ENCODE measurements around the gene JUNB.
"Not testable (repeated sequence)": the region's sequence is repeated elsewhere in the genome, so short reads cannot be mapped to it uniquely, and the experiment has no call there.

Gene JUNB

GRCh38 chr19:12789098-12789903 lies 2.0 kb upstream of the JUNB start:
- DNase-seq (ENCODE audit: low read depth) = no peak

- DNase-seq (ENCODE audit: low read depth) = peak; percentile 84
Measured at GRCh38 chr19:12789904-12790619, 1.2 kb upstream of the JUNB start.

GRCh38 chr19:12790628-12791344 lies 500 bp upstream of the JUNB start:
- no peak for DNase-seq (ENCODE audit: low read depth)

GRCh38 chr19:12792051-12792852 lies 966 bp downstream of the JUNB start:
- peak; percentile 69 for DNase-seq (ENCODE audit: low read depth)

GRCh38 chr19:12792853-12793289 lies 1.6 kb downstream of the JUNB start:
- DNase-seq (ENCODE audit: low read depth) = no peak

- peak; percentile 89 for DNase-seq (ENCODE audit: low read depth)
Measured at GRCh38 chr19:12793290-12794195, 2.3 kb downstream of the JUNB start.

GRCh38 chr19:12794196-12794941 lies 3.1 kb downstream of the JUNB start:
- DNase-seq (ENCODE audit: low read depth) = no peak

GRCh38 chr19:12794971-12795381 lies 3.7 kb downstream of the JUNB start:
- DNase-seq (ENCODE audit: low read depth) = no peak

GRCh38 chr19:12796146-12797071 lies 5.1 kb downstream of the JUNB start:
- DNase-seq (ENCODE audit: low read depth) = peak; percentile 63

- no peak for DNase-seq (ENCODE audit: low read depth)
Measured at GRCh38 chr19:12797141-12797587, 5.9 kb downstream of the JUNB start.

GRCh38 chr19:12797607-12798006 lies 6.3 kb downstream of the JUNB start:
- DNase-seq (ENCODE audit: low read depth) = not testable (repeated sequence)

GRCh38 chr19:12799742-12800465 lies 8.6 kb downstream of the JUNB start:
- DNase-seq (ENCODE audit: low read depth) = no peak

- no peak for DNase-seq (ENCODE audit: low read depth)
Measured at GRCh38 chr19:12800466-12800770, 9.1 kb downstream of the JUNB start.

- DNase-seq (ENCODE audit: low read depth) = no peak
Measured at GRCh38 chr19:12800923-12801465, 9.7 kb downstream of the JUNB start.

GRCh38 chr19:12801466-12802266 lies 10.4 kb downstream of the JUNB start, which contains the start of the genes PRDX2 and THSD8:
Gene PRDX2 (minus strand): TSS chr19:12801800. CDS start chr19:12801261, 539 bp downstream.
Gene THSD8 (plus strand): TSS chr19:12802069. CDS start chr19:12802072, 3 bp downstream.
- peak; percentile 69 for DNase-seq (ENCODE audit: low read depth)

GRCh38 chr19:12802267-12803106 lies 11.2 kb downstream of the JUNB start:
- no peak for DNase-seq (ENCODE audit: low read depth)

Measured in activated T-helper 1 cell treated with Interleukin-2 at 50 U/mL for 16 hours (primary cell).